GM23248 (cell line): ENCODE results near the gene PTPN5. TPM values are rescaled to one million over a fixed set of nuclear protein-coding genes. Genes with fewer than 3 reads are reported as not detected.

ENCODE experiments used
- DNase-seq: peaks from one replicate; pipeline ENCODE4 v3.0.0-alpha.2; 2015
- H2AFZ ChIP-seq: fragments of 200-600 bp; sonication (generic); 2 replicates; pipeline ENCODE4 v1.6.1; 2016; ENCODE audit warnings: antibody characterized with exemption
- H3F3A ChIP-seq: fragments of 200-600 bp; sonication (generic); 2 replicates; pipeline ENCODE4 v1.6.1; 2016; ENCODE audit warnings: mild to moderate bottlenecking, antibody characterized with exemption, mixed run types; ENCODE audit not compliant: insufficient read depth
- H3K27ac ChIP-seq: fragments of 200-600 bp; sonication (generic); 2 replicates; pipeline ENCODE4 v1.5.1; 2016; ENCODE audit warnings: mild to moderate bottlenecking
- H3K27me3 ChIP-seq: fragments of 200-600 bp; sonication (generic); replicated peaks from 2 replicates; pipeline ENCODE4 v1.6.1; 2016; ENCODE audit warnings: mild to moderate bottlenecking; ENCODE audit not compliant: insufficient read depth
- H3K36me3 ChIP-seq: fragments of 200-600 bp; sonication (generic); 2 replicates; pipeline ENCODE4 v1.6.1; 2016; ENCODE audit warnings: low read depth, mild to moderate bottlenecking
- H3K4me1 ChIP-seq: fragments of 200-600 bp; sonication (generic); 2 replicates; pipeline ENCODE4 v1.6.1; 2016; ENCODE audit warnings: mild to moderate bottlenecking; ENCODE audit not compliant: insufficient read depth
- H3K4me2 ChIP-seq: fragments of 200-600 bp; sonication (generic); one replicate; pipeline ENCODE4 v1.6.1; 2016; ENCODE audit warnings: mild to moderate bottlenecking; ENCODE audit not compliant: unreplicated experiment
- H3K4me3 ChIP-seq: fragments of 200-600 bp; sonication (generic); 2 replicates; pipeline ENCODE4 v1.5.1; 2016; ENCODE audit warnings: mild to moderate bottlenecking
- H3K79me2 ChIP-seq: fragments of 200-600 bp; sonication (generic); 2 replicates; pipeline ENCODE4 v1.6.1; 2016; ENCODE audit warnings: mild to moderate bottlenecking; ENCODE audit not compliant: insufficient read depth
- H3K9ac ChIP-seq: fragments of 200-600 bp; sonication (generic); 2 replicates; pipeline ENCODE4 v1.6.1; 2016; ENCODE audit warnings: mild to moderate bottlenecking
- H3K9me2 ChIP-seq: fragments of 200-600 bp; sonication (generic); 2 replicates; pipeline ENCODE4 v1.6.1; 2016; ENCODE audit warnings: mixed run types, mild to moderate bottlenecking, moderate library complexity; ENCODE audit not compliant: insufficient read depth
- H3K9me3 ChIP-seq: fragments of 200-600 bp; sonication (generic); one replicate; pipeline ENCODE4 v1.6.1; 2017; ENCODE audit warnings: low read depth
- H4K20me1 ChIP-seq: fragments of 200-600 bp; sonication (generic); 2 replicates; pipeline ENCODE4 v1.6.0; 2016; ENCODE audit not compliant: insufficient read depth
- EZH2 ChIP-seq: fragments of 200-600 bp; sonication (generic); IDR thresholded peaks from 2 replicates; pipeline ENCODE4 v1.6.1; 2018; ENCODE audit warnings: antibody characterized with exemption, mild to moderate bottlenecking; ENCODE audit not compliant: insufficient read depth, poor library complexity, severe bottlenecking
- EZH2phosphoT487 ChIP-seq: fragments of 200-600 bp; sonication (generic); IDR thresholded peaks from 2 replicates; pipeline ENCODE4 v1.6.1; 2018; ENCODE audit warnings: antibody characterized with exemption, moderate library complexity, mild to moderate bottlenecking, low read depth; ENCODE audit not compliant: insufficient read depth
- WGBS, 2 experiments: methylation state at CpG; one replicate each; pipeline ENCODE4 v1.1.6; 2015 to 2017; ENCODE audit warnings: low lambda C conversion rate in 2 of 2, low coverage in 1 of 2; ENCODE audit errors: missing lambda C conversion rate in 2 of 2; 5-methylcytosine and 5-hydroxymethylcytosine counted together
- in situ Hi-C: fragments of 300-500 bp; cut with MboI; formaldehyde crosslinking; loops from 2 replicates; pipeline ENCODE4 v1.15.0; 2020
- polyA plus RNA-seq: library from polyadenylated mRNA; unstranded; fragments of >200 nt; fragmentation: Nextera tagmentation; extraction: Ambion mirVana; gene quantifications from 2 replicates; pipeline ENCODE4 v1.2.1, GENCODE V29; 2016
- total RNA-seq: library from RNA; depleted of rRNA; stranded (reverse); fragments of >200 nt; shearing (Covaris generic); gene quantifications from 2 replicates; pipeline ENCODE4 v1.2.3, GENCODE V29; 2014

PTPN5 gene
- total and polyA plus RNA-seq, 2 experiments from 2014 or later = not detected

GRCh38 chr11:18720091-18720807 is 71.3 kb downstream of the PTPN5 start:
- Histone ChIP-seq H3K4me2 (peak overlapping the region; percentile 91), H3K4me1 (0 out of 2 replicates have a peak, but pooled peaks cover 7% of the 10 kb centered on the region), H2AFZ (peak overlapping the region; percentile 92), H3F3A (no peaks in the 10 kb centered on the region), H3K9ac (peak overlapping the region; percentile 68), H3K9me3 (no peaks in the 10 kb centered on the region), H3K79me2 (no peaks in the 10 kb centered on the region), H3K27me3 (no peaks in the 10 kb centered on the region), H3K36me3 (no peaks in the 10 kb centered on the region), H3K27ac (no peak overlapping the region), H4K20me1 (no peaks in the 10 kb centered on the region), H3K4me3 (peak overlapping the region; percentile 77), H3K9me2 (no peaks in the 10 kb centered on the region)
- in situ Hi-C loops = no loop called here
- 67% methylated on average over 5 of the region's 5 CpGs for WGBS, 2 experiments
- no peak for TF ChIP-seq EZH2
- TF ChIP-seq EZH2phosphoT487 = no peak
- DNase-seq = peak; percentile 75

- no peak for TF ChIP-seq EZH2
- TF ChIP-seq EZH2phosphoT487 = no peak
- Histone ChIP-seq H3K4me3 (no peak overlapping the region), H3K4me2 (no peak overlapping the region), H3K9ac (no peak overlapping the region), H3K27me3 (no peaks in the 10 kb centered on the region), H3F3A (no peaks in the 10 kb centered on the region), H4K20me1 (no peaks in the 10 kb centered on the region), H3K27ac (no peak overlapping the region), H3K9me2 (no peaks in the 10 kb centered on the region), H3K79me2 (no peaks in the 10 kb centered on the region), H3K4me1 (0 out of 2 replicates have a peak, but pooled peaks cover 2% of the 10 kb centered on the region), H2AFZ (no peak overlapping the region), H3K36me3 (no peaks in the 10 kb centered on the region), H3K9me3 (no peaks in the 10 kb centered on the region)
- no peak for DNase-seq
- in situ Hi-C loops = no loop called here
- 71 to 73% methylated on average over 7 of the region's 7 CpGs for WGBS, 2 experiments
Observed at GRCh38 chr11:18715476-18715875, 76.1 kb downstream of the PTPN5 start.

- H3K79me2 ChIP-seq = no peaks in the 10 kb centered on the region
- in situ Hi-C loops = no loop called here
- 73 to 82% methylated on average over 10 of the region's 10 CpGs for WGBS, 2 experiments
- H4K20me1 ChIP-seq = no peaks in the 10 kb centered on the region
- H3K36me3 ChIP-seq = no peaks in the 10 kb centered on the region
- TF ChIP-seq EZH2 (no peak), EZH2phosphoT487 (no peak)
- H3K4me2 ChIP-seq = no peak overlapping the region
- no peaks in the 10 kb centered on the region for H3K4me1 ChIP-seq
- DNase-seq = no peak
- no peak overlapping the region for H3K4me3 ChIP-seq
- no peak overlapping the region for H3K27ac ChIP-seq
- H3K9ac ChIP-seq = no peak overlapping the region
- no peaks in the 10 kb centered on the region for H3K9me3 ChIP-seq
- no peaks in the 10 kb centered on the region for H3K27me3 ChIP-seq
- no peaks in the 10 kb centered on the region for H3F3A ChIP-seq
- no peak overlapping the region for H2AFZ ChIP-seq
- no peaks in the 10 kb centered on the region for H3K9me2 ChIP-seq
Observed at GRCh38 chr11:18714443-18714780, 77.2 kb downstream of the PTPN5 start.

- no peak overlapping the region for H3K9ac ChIP-seq
- H3K4me2 ChIP-seq = no peak overlapping the region
- no peak overlapping the region for H2AFZ ChIP-seq
- no peaks in the 10 kb centered on the region for H3F3A ChIP-seq
- H3K27me3 ChIP-seq = no peaks in the 10 kb centered on the region
- no peaks in the 10 kb centered on the region for H3K36me3 ChIP-seq
- no peaks in the 10 kb centered on the region for H3K9me2 ChIP-seq
- no peak for TF ChIP-seq EZH2phosphoT487
- no peak for TF ChIP-seq EZH2
- H3K27ac ChIP-seq = no peak overlapping the region
- no peaks in the 10 kb centered on the region for H3K4me1 ChIP-seq
- H3K9me3 ChIP-seq = no peaks in the 10 kb centered on the region
- no peak for DNase-seq
- no peaks in the 10 kb centered on the region for H3K79me2 ChIP-seq
- in situ Hi-C loops = no loop called here
- WGBS, 2 experiments = 81 to 82% methylated on average over 26 of the region's 26 CpGs
- no peaks in the 10 kb centered on the region for H4K20me1 ChIP-seq
- no peak overlapping the region for H3K4me3 ChIP-seq
Observed at GRCh38 chr11:18713646-18714442, 77.8 kb downstream of the PTPN5 start.
